ENCODE data around the gene CLCN6.

CLCN6 gene

GRCh38 chr1:11780380-11781147 lies 25.4 kb upstream of the CLCN6 start:
- DNase-seq, result no peak

GRCh38 chr1:11781297-11781696 lies 24.7 kb upstream of the CLCN6 start:
- DNase-seq, result no peak

GRCh38 chr1:11782127-11782708 lies 23.8 kb upstream of the CLCN6 start:
- DNase-seq, result no peak

GRCh38 chr1:11783556-11783955 lies 22.4 kb upstream of the CLCN6 start:
- no peak for DNase-seq

- DNase-seq, result no peak
Observed at GRCh38 chr1:11784256-11784992, 21.6 kb upstream of the CLCN6 start.

GRCh38 chr1:11784993-11785769 lies 20.8 kb upstream of the CLCN6 start:
- peak; percentile 53 to 77 (median 61) for DNase-seq

GRCh38 chr1:11786168-11786567 lies 19.8 kb upstream of the CLCN6 start:
- DNase-seq, result no peak

- no peak for DNase-seq
Observed at GRCh38 chr1:11787251-11787803, 18.7 kb upstream of the CLCN6 start.

- no peak for DNase-seq
Observed at GRCh38 chr1:11787804-11788436, 18.1 kb upstream of the CLCN6 start.

GRCh38 chr1:11788549-11789053 lies 17.4 kb upstream of the CLCN6 start:
- DNase-seq, result no peak

- DNase-seq, result no peak
Observed at GRCh38 chr1:11789126-11790067, 16.6 kb upstream of the CLCN6 start.

- DNase-seq, result no peak
Observed at GRCh38 chr1:11790101-11790879, 15.7 kb upstream of the CLCN6 start.

- DNase-seq, result peak; percentile 90 to 97 (median 91)
Observed at GRCh38 chr1:11790880-11791715, 14.9 kb upstream of the CLCN6 start.

- DNase-seq, result no peak
Observed at GRCh38 chr1:11792106-11792505, 13.9 kb upstream of the CLCN6 start.

GRCh38 chr1:11793819-11794218 lies 12.2 kb upstream of the CLCN6 start:
- no peak for DNase-seq

- no peak for DNase-seq
Observed at GRCh38 chr1:11794446-11795237, 11.3 kb upstream of the CLCN6 start.

- no peak for DNase-seq
Observed at GRCh38 chr1:11795238-11795890, 10.6 kb upstream of the CLCN6 start.

Data from suppressor macrophage treated with lipopolysaccharide for 1 hour (primary cell).